NOMO-1 treated with DMSO at 0.1 percent for 48 hours (cell line): ENCODE measurements around the gene MAPK13.
A peak's percentile ranks its signal among the peaks of the same experiment; 100 is the strongest.
"Not testable (repeated sequence)": the region's sequence is repeated elsewhere in the genome, so short reads cannot be mapped to it uniquely, and the experiment has no call there.

Experiments
- DNase-seq: peaks from one replicate; lab custom pipeline; 2025; ENCODE audit not compliant: unreplicated experiment; lab: John Stamatoyannopoulos, UW

MAPK13 gene

DNA sequence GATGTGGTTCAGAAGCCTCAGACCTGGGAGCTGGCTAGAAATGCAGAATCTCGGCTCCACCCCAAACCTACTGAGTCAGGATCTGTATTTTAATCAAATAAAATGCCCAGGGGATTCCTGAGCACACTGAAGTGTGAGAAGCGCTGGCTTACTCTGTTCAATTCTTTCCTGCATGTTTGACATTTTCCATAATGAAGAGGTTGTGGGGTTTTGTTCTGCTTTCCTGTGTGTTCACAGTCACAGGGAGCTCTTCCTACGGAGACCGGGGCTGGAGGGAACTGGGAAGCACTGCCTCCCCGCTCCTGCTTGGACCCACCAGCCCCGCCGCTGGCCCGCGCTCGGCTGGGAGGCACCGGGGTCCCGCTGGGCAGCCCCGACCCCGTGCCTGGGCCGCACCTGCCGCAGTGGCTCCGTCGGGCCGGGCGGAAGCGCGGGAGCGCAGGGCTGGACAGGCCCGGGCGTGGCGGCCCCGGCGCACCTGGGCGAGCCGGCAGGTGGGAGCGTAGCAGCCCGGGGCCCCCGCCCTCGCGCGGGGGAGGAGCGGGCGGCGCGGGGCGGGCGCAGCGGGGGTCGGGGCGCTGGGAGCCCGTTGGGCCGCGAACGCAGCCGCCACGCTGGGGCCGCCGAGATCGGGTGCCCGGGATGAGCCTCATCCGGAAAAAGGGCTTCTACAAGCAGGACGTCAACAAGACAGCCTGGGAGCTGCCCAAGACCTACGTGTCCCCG lies at the start of gene MAPK13:
Gene MAPK13 (plus strand): TSS at position 573 of the 726 bp plus-strand sequence. CDS start 70 bp downstream, at position 643.
- no peak for DNase-seq

DNA sequence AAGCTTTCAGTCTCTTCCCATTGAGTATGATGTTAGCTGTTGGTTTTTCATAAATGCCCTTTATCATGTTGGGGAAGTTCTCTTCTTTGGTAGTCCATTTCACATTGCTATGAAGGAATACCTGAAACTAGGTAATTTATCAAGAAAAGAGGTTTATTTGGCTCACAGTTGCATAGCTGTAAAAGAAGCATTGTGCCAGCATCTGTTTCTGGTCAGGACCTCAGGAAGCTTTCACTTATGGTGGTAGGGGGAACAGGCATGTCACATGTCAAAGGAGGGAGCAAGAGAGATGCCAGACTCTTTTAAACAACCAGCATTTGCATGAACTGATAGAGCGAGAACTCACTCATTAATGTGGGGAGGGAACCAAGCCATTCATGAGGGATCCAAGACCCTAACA lies 48.0 kb upstream of the MAPK13 start:
- DNase-seq: no peak

DNA sequence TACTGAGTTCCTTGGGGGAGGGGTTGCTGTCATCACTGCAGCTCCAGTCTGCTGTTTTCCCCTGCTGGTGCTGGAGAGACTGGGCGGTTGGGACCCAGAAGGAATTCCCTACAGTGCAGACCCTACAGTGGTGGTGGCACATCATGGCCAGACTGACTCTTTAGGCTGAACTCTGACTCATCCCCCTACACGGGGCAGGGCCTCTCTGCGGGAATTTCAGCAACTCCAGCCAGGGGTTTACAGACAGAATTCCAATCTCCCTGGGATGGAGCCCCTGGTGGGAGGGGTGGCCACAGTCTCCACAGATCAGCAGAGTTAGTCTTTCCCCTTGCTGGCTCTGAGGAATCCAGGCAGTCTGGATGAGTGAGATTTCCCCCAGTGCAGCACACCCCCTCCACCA lies 46.9 kb upstream of the MAPK13 start:
- no peak for DNase-seq

DNA sequence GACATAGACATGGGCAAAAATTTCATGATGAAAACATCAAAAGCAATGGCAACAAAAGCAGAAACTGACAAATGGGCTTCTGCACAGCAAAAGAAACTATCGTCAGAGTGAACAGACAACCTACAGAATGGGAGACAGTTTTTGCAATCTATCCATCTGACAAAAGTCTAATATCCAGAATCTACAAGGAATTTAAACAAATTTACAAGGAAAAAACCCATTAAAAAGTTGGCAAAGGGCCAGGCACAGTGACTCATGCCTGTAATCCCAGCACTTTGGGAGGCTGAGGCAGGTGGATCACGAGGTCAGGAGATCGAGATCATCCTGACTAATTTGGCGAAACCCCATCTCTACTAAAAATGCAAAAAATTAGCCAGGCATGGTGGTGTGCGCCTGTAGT lies 42.1 kb upstream of the MAPK13 start:
- not testable (repeated sequence) for DNase-seq

DNA sequence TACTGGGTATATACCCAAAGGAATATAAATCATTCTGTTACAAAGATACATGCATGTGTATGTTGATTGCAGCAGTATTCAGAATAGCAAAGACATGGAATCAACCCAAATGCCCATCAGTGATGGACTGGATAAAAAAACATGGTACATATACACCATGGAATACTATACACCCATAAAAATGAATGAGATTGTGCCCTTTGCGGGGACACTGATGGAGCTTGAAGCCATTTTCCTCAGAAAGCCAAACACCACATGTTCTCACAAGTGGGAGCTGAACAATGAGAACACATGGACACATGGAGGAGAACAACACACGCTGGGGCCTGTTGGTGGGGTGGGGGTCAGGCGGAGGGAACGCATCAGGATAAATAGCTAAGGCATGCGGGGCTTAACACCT lies 41.3 kb upstream of the MAPK13 start:
- no peak for DNase-seq

DNA sequence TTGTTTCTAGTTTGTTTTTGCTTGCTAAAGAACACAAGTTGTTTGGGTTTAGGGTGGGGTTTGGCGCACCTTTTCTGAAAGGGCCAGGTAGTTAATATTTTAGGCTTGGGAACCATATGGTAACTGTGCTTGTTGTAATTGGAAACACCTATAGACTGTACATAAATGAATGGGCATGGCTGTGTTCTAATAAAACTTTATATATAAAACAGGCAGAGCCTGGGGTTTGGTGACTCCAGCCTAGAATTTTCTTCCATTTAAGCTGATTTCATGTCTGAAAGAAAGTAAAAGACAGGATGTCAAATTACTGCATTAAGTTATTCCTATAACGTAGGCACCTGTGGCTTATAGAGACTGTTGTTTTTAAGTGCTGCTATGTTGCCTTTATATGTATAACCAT lies 36.1 kb upstream of the MAPK13 start:
- no peak for DNase-seq

DNA sequence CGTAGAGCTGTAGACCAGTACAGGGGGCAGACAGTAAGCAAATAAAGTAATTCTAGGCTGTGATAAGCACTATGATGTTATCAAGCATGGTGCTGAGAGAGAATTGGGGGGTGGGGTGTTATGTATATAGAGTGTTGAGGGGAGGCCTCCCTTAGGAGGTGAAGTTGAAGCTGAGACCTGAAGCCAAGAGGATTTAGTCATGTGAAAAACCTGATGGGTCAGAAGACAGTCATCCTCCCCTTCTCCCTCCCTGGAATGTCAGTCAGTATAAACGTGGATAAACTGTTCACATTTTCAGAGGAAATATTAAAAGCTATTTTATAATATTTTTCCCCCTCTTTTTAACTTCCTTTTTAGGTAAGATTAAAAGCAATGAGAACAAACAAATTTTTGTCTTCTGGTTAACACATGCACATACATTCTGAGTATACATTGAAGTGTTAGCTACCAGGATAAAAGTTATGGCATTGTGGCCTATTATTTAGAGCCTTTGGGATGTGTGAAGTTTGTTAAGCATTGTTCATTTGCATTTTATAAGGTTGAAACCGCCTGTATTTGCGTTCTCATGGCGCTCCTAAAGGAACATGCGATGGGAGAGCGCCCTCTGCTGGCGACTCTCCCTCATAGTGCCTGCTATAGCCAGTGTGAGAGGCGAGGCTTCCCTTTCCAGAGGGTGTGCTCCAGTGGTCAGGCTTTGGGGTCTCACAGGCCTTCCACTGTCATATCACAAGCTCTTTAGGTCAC lies 35.4 kb upstream of the MAPK13 start:
- DNase-seq: peak; percentile 45

DNA sequence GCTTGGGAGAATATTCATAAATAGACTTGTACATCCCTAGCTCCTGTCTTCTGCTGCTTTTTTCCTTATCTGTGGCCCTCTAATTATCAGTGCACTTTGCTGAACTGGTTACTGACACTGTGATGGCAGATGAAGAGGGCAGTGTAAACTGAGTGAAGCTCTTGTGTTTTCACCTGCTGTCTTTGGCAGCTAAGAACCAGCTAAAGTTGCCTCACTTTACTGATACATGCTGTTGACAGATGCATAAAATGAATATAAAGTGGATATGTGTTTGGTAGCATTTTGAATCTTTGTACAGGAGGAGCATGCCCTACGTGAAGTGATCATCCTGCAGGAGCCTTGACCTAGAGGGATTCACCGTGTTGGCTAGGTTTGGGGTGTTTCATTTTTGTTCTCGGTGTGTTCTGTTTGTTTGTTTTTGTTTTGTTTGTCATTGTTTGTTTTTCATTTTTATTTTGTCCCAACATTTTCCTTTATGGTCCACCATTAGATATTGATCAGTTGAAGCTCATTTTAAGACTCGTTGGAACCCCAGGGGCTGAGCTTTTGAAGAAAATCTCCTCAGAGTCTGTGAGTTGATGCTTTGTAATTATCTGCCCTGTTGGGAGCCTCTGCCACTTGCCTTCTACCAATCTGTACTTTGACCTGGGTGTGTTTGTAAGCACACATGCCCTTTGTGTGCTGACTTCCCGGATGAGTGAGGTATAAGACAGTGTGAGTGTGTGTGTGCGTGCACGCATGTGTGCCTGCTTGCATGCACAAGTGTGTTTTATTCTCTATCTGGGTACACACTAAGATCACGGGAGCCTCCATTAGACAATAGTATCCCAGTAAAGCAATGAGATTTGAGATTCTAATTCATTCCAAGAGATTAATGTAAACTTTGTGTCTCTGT lies 34.6 kb upstream of the MAPK13 start:
- no peak for DNase-seq

DNA sequence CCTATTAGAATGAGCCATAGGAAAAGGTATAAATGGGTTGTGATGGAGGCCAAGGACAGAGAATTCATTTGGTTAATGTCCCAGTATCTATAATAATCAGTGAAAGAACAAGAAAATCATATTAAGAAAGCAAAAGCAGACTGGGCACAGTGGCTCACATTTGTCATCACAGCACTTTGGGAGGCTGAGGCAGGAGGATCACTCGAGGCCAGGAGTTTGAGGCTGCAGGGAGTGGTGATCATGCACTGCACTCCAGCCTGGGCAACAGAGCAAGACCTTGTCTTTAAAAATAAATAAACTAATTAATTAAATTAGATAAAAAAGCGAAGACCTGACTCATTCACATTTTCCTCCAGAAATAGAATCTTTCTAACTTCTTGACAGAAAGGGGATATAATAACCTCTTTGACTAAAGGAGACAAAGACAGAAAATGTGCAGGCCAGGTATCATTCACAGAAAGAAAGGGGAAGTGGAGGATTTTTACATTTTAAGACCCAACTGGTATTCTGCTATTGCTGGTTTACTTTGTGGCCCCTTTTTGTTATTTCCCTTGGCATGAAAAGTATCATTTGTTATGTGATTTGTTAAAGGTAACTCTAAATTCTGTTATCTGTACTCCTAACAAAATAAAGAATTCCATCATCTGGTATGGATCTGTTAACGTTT lies 31.9 kb upstream of the MAPK13 start:
- DNase-seq: no peak

DNA sequence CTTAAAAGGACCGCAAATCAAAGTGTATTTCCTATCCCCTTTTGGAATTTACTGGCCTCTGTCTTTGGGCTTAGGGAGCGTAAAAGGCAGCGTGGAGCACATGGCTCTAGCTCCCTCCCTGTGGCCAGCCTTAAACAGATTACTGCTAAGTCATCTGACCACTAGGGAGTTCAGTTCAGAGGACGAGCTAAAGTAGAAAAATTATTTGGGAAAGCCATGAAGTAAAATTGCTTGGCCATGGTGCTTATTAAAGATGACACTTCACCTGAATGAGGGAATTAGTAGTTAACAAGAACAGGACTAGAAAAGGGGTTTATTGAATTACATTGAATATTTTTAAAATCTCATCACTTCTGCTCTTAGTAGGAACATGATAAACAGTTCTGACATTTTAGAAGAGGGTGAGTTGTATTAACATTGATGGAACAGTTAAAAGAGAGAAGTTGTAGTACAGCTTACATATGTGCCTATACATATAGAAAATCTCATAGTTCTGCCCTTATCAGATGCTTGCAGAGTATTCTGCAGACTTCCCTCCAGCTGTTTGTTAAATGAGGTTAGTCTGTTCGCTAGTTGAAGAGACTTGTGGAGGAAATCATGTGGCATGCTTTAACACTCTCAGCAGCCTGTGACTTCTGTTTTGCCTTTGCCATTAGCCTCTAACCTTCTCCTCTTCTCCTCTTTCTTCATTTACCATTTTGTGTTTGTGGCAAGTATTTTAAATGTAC lies 31.2 kb upstream of the MAPK13 start:
- DNase-seq: no peak

DNA sequence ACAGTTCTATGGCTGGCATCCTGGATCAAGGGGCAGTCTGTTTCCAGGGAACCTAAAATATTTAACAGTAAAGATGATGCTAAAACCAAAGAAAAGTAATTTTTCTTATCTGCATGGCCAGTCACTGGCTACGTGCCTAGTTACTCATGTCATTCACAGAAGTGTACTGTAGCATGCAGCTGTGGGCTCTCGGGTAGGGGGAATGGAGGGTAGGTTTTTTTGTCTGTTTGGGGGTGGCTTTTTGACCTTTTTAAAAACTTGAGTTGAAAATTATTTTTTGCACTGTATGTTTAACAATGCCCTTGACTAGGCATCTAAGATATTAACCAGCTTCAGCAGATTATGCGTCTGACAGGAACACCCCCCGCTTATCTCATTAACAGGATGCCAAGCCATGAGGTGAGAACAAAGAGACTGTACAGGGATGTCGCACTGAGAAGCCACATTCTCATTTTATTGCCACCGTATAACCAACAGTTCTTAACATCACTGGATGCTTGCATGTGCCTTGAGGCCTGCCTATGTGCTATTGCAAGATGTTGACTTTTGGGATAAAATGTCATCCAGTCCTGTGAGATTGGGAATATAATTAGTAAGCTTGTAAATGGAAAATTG lies 30.3 kb upstream of the MAPK13 start:
- no peak for DNase-seq

DNA sequence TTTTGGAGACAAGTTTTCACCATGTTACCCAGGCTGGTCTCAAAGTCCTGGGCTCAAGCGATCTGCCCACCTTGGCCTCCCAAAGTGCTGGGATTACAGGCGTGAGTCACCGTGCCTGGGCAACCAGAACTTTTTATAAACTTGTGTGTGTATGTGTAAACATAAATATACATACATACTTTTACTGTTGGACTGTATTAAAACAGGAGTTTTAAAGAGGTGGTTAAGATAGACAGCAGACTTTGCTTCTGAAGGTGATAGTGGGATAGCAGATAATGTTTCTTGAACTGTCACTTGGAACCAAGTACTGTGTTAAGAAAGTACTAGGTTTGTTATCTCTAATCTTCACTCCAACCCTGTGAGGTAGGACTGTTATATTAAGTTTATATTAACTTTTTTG lies 28.6 kb upstream of the MAPK13 start:
- DNase-seq: no peak

DNA sequence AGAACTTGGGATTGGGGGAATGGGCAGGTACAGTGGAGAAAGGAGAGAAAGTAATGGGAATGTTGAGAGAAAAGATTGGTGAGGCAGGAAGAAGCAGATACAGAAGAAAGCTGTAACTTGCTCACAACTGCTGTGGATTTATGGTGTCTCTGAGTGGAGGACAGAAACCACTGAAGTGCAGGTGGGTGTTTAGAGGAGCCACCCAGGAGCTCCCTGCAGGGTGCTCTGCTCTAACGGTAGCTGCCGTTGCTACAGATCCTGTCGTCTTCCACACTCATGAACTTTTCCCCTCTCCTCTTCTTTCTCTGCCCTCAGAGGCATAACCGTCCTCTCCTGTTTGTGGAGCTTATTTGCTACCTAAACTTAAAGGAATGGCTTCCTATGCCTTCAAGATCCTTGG lies 27.5 kb upstream of the MAPK13 start:
- DNase-seq: no peak

DNA sequence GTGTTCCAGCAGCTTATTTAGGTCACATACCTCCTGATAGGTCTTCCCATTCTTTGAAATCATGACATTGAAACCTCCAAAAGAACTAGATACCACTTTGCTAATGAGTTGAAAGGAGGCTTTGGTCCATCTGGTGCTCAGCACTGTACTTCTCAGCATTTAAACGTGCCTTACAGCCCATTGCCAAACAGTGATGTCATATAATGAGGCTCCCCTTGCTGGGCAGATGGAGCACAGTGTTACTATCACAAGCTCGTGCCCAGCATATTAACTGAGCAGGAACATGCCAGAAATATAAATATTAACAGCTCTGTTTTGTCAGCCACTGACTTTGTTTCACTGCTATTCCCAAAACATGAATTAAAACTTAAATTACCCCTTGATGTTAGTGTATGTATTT lies 25.5 kb upstream of the MAPK13 start:
- DNase-seq: no peak

DNA sequence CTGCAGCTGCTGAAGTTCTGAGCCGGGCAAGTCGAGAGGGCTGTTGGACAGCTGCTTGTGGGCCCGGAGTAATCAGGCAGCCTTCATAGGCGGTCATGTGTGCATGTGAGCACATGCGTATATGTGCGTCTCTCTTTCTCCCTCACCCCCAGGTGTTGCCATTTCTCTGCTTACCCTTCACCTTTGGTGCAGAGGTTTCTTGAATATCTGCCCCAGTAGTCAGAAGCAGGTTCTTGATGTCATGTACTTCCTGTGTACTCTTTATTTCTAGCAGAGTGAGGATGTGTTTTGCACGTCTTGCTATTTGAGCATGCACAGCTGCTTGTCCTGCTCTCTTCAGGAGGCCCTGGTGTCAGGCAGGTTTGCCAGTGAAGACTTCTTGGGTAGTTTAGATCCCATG lies 21.2 kb upstream of the MAPK13 start:
- DNase-seq: no peak

DNA sequence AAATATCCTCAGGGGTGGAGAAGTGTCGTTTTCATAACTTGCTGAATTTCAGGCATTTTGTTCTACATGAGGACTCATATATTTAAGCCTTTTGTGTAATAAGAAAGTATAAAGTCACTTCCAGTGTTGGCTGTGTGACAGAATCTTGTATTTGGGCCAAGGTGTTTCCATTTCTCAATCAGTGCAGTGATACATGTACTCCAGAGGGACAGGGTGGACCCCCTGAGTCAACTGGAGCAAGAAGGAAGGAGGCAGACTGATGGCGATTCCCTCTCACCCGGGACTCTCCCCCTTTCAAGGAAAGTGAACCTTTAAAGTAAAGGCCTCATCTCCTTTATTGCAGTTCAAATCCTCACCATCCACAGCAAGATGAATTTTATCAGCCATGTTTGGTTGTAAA lies 20.3 kb upstream of the MAPK13 start:
- no peak for DNase-seq

DNA sequence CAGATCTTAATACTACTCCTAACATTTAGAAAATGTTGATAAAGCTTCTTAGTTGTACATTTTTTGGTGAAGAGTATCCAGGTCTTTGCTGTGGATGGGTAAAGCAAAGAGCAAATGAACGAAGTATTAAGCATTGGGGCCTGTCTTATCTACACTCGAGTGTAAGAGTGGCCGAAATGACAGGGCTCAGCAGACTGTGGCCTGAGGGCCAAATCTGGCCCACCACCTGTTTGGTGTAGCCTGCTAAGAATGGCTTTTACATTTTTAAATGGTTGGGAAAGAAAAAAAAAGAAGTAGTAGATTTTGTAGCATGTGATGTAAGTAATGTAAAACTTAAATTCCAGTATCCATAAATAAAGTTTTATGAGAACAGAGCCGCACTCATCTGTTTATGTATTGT lies 19.4 kb upstream of the MAPK13 start:
- DNase-seq: no peak

DNA sequence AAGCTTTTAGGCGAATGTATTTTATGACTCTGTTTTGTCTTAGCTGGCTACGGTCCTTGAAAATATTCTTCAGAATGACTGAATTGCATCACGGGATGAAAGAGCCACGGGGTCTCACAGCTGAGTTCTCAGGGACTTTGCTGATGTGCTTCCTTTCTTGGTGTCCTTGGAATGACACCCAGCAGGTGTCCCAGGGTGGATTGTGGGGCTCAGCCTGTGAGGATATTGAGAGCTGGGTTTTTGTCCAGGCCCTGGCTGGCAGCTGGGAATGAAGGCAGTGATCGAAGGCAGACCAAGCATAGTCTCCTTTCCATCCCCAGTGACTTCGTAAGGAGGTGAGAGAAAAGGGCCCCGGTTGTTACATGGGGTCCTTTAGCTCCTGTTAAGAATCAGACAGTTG lies 18.8 kb upstream of the MAPK13 start:
- no peak for DNase-seq

DNA sequence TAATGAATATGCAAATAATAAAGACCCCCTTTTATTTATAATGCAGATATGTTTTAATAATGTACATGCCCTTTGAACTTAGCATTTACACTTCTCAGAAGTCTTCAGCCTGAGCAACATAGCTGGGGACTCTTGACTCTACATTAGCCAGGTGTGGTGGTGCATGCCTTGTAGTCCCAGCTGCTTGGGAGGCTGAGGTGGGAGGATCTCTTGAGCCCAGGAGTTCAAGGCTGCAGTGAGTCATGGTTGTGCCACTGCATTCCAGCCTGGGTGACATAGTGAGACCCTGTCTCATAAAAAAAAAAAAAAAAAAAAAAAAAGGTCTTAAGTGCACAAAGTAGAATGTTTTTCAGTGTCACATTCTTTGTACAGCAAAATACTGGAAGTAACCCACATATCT lies 17.3 kb upstream of the MAPK13 start:
- no peak for DNase-seq

DNA sequence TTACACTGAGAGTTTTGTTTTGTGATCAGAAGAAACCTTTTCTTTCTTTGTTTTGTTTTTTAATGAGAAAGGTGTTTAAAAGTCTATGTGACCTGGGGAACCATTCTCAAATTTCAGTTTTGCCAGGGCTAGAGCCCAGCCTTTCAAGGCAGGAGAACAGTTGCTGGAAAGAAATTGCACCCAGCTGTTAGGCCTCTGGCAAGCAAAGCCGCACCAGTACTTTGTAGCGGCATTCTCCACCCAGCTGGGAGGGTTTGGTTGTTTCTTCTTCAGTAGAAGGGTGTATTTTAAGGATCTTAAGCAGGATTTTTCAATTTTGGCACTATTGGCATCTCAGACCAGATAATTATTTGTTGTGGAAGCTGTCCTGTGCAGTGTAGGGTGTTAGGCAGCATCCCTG lies 16.6 kb upstream of the MAPK13 start:
- DNase-seq: no peak
